ENCODE measurements around the gene DNLZ. TPM values are rescaled to one million over a fixed set of nuclear protein-coding genes. Genes with fewer than 3 reads are reported as not detected.

The DNLZ gene
- polyA plus RNA-seq, 1 of the 3 experiments (the other 2 are of a cell fraction), result 40.6 TPM

DNA sequence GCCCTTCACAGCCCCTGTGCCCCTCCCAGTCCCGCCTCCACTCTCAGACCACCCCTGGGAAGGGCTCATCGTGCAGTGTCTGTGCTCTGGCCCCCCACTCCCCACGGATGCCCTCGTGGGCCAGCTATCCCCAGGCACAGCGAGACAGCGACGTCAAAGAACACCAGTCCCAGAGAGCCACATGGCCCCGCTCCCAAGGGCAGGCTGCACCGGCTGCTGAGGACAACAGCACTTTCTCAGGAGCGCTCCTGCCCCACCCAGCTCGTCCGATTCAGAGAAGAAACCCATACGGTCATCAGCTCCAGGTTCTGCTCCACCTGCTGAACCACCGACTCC lies 41.2 kb upstream of the DNLZ start:
- no peaks in the 10 kb centered on the region for H4K20me1 ChIP-seq (ENCODE audit: insufficient read depth)
- no peak overlapping the region for H3K4me3 ChIP-seq (ENCODE audit: low read depth in 2 of 2, low read length in 1 of 2)
- CTCF ChIA-PET, result interaction anchor here (0.6 to 1.3 kb wide), 3 partner anchors 13 to 1134 kb away, joined by 3 to 5 read pairs (median 3); partner anchors contain the start of gene DNLZ
- H2AFZ ChIP-seq (ENCODE audit: low read depth), result no peak overlapping the region
- H3K9ac ChIP-seq, result no peak overlapping the region
- no peaks in the 10 kb centered on the region for H3K9me2 ChIP-seq
- no peak overlapping the region for H3K4me2 ChIP-seq
- POLR2A ChIA-PET, result no interaction called here
- H3K27me3 ChIP-seq (ENCODE audit: insufficient read depth), result no peaks in the 10 kb centered on the region
- H3F3A ChIP-seq (replicated peaks; ENCODE audit: insufficient read depth), result peaks cover 19% of the 10 kb centered on the region
- H3K4me1 ChIP-seq (ENCODE audit: control insufficient read depth in 1 of 2, insufficient read depth in 2 of 2, low read depth in 1 of 2, low read length in 1 of 2), result peaks cover 11 to 17% of the 10 kb centered on the region in 2 experiments; a peak in 3 of 4 replicates
- TF ChIP-seq, protein P1, sequence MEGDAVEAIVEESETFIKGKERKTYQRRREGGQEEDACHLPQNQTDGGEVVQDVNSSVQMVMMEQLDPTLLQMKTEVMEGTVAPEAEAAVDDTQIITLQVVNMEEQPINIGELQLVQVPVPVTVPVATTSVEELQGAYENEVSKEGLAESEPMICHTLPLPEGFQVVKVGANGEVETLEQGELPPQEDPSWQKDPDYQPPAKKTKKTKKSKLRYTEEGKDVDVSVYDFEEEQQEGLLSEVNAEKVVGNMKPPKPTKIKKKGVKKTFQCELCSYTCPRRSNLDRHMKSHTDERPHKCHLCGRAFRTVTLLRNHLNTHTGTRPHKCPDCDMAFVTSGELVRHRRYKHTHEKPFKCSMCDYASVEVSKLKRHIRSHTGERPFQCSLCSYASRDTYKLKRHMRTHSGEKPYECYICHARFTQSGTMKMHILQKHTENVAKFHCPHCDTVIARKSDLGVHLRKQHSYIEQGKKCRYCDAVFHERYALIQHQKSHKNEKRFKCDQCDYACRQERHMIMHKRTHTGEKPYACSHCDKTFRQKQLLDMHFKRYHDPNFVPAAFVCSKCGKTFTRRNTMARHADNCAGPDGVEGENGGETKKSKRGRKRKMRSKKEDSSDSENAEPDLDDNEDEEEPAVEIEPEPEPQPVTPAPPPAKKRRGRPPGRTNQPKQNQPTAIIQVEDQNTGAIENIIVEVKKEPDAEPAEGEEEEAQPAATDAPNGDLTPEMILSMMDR (IDR thresholded peaks at IDR 0.05), result no peak
- TF ChIP-seq REST (IDR thresholded peaks at IDR 0.05; ENCODE audit: low read depth, low read length) (no peak), FOSL2 (IDR thresholded peaks at IDR 0.05; ENCODE audit: borderline replicate concordance, low read depth) (no peak), JUND (IDR thresholded peaks at IDR 0.05) (no peak), RAD21 (IDR thresholded peaks at IDR 0.05; ENCODE audit: low read length) (no peak), MAX (IDR thresholded peaks at IDR 0.05; ENCODE audit: low read depth) (no peak)
- no peak for DNase-seq
- peaks cover 20% of the 10 kb centered on the region for H3K79me2 ChIP-seq (ENCODE audit: insufficient read depth)
- peaks cover 13 to 58% of the 10 kb centered on the region in 2 experiments for H3K36me3 ChIP-seq (replicated peaks in 1 of 2; ENCODE audit: control insufficient read depth in 1 of 2, insufficient read depth in 2 of 2, low read length in 1 of 2)
- no peaks in the 10 kb centered on the region for H3K9me3 ChIP-seq
- 94% methylated on average over 13 of the region's 14 CpGs for WGBS (ENCODE audit: low lambda C conversion rate)
- H3K27ac ChIP-seq (ENCODE audit: low read depth in 2 of 2, low read length in 1 of 2), result no peak overlapping the region

GRCh38 chr9:136403915-136404800 lies 40.6 kb upstream of the DNLZ start:
- Histone ChIP-seq H3K9ac (no peak overlapping the region), H3K27me3 (ENCODE audit: insufficient read depth) (no peaks in the 10 kb centered on the region), H3K4me2 (no peak overlapping the region), H3K4me3 (ENCODE audit: low read depth in 2 of 2, low read length in 1 of 2) (no peak overlapping the region), H4K20me1 (ENCODE audit: insufficient read depth) (no peaks in the 10 kb centered on the region), H3F3A (replicated peaks; ENCODE audit: insufficient read depth) (peaks cover 19% of the 10 kb centered on the region), H3K36me3 (replicated peaks in 1 of 2; ENCODE audit: control insufficient read depth in 1 of 2, insufficient read depth in 2 of 2, low read length in 1 of 2) (peaks cover 13 to 58% of the 10 kb centered on the region in 2 experiments), H3K4me1 (ENCODE audit: control insufficient read depth in 1 of 2, insufficient read depth in 2 of 2, low read depth in 1 of 2, low read length in 1 of 2) (peaks cover 6 to 14% of the 10 kb centered on the region in 2 experiments; a peak in 3 of 4 replicates), H3K79me2 (ENCODE audit: insufficient read depth) (peaks cover 20% of the 10 kb centered on the region), H2AFZ (ENCODE audit: low read depth) (no peak overlapping the region), H3K9me3 (no peaks in the 10 kb centered on the region), H3K27ac (ENCODE audit: low read depth in 2 of 2, low read length in 1 of 2) (no peak overlapping the region), H3K9me2 (no peaks in the 10 kb centered on the region)
- DNase-seq, result no peak
- WGBS (ENCODE audit: low lambda C conversion rate), result 94% methylated on average over 17 of the region's 32 CpGs
- POLR2A ChIA-PET, result no interaction called here
- CTCF ChIA-PET, result no interaction called here
- TF ChIP-seq TAF1 (IDR thresholded peaks at IDR 0.05; ENCODE audit: borderline replicate concordance, low read depth, low read length), result no peak
- no peak for TF ChIP-seq GATA2 (CRISPR knock-in tag; IDR thresholded peaks at IDR 0.05)
- TF ChIP-seq, protein P1 (IDR thresholded peaks at IDR 0.05), result no peak
- no peak for TF ChIP-seq REST (IDR thresholded peaks at IDR 0.05; ENCODE audit: low read depth, low read length)
- TF ChIP-seq, protein P2, sequence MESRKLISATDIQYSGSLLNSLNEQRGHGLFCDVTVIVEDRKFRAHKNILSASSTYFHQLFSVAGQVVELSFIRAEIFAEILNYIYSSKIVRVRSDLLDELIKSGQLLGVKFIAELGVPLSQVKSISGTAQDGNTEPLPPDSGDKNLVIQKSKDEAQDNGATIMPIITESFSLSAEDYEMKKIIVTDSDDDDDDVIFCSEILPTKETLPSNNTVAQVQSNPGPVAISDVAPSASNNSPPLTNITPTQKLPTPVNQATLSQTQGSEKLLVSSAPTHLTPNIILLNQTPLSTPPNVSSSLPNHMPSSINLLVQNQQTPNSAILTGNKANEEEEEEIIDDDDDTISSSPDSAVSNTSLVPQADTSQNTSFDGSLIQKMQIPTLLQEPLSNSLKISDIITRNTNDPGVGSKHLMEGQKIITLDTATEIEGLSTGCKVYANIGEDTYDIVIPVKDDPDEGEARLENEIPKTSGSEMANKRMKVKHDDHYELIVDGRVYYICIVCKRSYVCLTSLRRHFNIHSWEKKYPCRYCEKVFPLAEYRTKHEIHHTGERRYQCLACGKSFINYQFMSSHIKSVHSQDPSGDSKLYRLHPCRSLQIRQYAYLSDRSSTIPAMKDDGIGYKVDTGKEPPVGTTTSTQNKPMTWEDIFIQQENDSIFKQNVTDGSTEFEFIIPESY (IDR thresholded peaks at IDR 0.05; ENCODE audit: borderline replicate concordance, low read depth), result no peak

Data from SK-N-SH (cell line).